ENCODE measurements around the gene LIN28B.
"Not testable (repeated sequence)": the region's sequence is repeated elsewhere in the genome, so short reads cannot be mapped to it uniquely, and the experiment has no call there.

LIN28B gene

DNA sequence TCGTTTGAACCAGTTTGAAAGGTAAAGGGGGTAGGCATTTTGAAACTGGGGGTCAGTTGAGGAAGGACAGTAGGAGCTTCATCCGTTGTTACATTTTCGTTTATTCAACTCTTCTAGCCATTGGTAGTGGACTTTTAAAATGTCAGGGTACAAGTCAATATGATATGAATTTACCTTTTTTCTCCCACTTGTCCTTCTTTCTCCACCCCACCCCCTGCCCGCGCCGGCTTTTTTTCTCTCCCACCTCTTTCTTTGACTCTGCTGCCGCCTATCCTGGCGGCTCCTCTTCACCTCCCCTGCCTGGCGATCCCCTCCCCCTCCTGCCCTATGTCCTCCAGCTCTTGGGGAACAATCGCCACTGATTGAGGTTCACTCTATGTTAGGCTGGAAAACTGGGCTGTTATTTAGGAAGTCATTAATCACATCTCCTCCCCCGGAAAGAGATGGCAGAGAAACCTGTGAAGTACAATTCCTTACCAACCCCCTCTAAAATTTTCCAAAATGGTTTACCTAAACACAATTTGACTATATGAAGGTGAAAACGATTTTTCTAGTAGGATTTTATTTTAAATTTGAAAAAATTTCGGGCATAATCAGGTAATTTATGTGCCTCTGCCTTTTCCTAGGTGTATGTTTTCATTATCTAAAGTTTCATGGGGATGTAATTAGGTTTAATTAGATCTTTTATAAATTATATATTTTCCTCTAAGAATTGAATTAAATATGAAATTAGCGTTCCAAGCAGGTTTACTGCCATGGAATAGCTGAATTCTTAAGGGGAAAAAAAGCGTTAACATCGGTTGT lies 778 bp upstream of the LIN28B start:
- no peak for DNase-seq (ENCODE audit: low read depth in 2 of 2, low spot score in 1 of 2)

DNA sequence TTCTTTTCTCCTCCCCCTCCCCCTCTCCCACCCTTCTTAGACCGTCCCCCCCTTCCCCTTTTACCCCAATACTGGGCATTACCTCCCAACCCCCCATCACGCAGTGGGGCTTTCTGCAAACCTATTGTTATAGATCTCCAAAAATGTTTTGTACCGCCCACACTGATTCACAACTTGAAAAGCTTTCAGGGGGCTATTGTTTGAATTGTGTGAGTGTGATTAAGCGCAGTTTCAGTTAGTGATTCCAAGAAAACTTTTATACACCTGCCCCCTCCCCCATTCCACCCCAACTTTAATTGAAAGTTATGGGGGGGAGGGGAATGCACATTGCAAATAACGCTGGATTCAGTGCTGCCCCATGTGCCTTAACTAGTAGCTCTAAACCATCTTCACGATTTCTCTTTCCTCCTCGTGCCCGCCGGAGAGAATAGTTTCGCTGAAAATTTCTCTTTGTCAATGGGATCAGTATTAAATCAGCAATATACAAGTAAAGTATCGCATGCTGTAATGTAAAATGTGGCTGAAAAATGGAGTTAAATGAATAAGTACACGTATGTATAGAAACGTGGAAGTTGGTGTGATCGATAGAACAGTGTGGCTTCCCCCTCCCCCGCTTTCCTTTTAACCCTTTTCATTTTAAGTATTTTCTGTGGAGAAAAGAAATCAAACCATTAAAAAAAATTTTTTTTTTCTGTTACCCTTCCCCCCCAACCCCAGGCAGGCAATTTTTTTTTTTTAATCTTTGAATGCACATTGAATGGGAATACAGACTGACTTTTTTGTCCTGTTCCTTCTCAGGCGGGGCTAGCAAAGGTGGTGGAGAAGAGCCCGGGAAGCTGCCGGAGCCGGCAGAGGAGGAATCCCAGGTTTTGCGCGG lies 632 bp downstream of the LIN28B start:
- DNase-seq (ENCODE audit: low read depth in 2 of 2, low spot score in 1 of 2), result no peak

DNA sequence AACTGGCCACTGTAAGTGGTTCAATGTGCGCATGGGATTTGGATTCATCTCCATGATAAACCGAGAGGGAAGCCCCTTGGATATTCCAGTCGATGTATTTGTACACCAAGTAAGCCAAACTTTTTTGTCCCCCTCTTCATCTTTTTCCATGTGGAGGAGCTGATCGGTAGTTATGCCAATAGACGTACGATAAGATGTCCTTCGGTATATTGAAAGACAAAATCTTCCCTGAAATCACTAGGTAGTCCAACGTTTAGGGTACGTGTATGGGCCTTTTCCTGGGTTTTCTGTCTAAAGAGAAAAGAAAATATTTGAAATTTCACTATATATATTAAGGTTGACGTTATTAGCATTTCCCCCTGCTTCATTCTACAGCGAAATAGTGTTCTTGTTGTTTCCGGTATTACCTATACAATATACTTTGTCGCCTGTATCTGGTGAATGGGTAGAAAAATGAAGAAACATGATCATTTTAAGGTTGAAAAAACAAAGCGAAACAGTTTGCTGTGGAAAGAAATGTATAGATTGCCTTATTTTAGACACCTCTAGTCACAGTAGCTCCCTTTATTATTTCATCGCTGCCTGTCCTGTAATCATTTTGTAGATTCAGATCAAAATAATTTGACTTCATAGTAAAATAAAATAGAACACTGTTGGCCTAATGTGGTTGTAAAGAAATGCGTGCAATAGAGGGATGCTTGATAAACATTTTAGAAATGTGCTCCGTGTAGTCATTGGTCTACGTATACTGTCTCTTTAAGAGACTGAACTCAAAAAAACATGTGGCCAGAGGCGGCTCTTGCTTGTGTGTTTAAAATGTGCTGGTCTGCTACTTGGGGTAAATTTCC lies 1.5 kb downstream of the LIN28B start:
- DNase-seq (ENCODE audit: low read depth in 2 of 2, low spot score in 1 of 2), result no peak

DNA sequence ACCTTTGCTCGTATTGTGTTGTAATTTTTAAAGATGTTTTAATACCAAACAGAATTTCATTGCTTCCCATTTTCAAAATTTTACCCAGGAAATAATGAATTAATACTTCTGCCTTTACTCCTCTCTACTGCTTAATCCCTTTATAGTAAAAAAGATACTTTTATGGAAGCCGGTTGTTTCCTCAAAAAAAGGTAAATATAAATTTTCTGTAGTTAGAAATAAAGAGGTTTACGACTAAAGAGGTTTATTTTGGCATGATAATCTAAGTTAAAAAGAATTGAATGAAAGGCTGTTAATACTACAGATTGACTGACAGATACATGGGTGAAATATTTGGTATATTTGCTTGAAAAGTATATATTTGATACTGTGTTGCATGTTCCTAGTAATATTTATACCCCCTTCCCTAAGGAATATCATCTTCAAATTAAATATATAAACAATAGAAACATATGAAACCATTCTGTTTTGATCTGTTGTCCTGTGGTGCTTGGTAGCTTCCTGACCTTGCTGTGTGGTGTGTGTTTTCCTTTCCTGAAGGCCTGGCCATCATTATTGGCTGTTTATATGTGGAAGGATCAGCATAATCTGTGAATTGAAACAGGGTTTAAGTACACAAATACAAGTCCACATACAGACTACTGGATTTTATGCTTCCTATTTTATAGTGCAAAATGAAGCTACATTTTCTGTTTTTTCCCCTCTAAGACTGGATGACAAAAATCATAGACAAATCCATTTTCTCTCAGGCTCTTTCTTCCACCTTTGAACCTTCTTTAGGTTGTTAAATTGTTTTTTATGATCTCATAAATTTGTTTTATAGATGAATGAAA lies 2.3 kb downstream of the LIN28B start:
- DNase-seq (ENCODE audit: low read depth in 2 of 2, low spot score in 1 of 2), result no peak

DNA sequence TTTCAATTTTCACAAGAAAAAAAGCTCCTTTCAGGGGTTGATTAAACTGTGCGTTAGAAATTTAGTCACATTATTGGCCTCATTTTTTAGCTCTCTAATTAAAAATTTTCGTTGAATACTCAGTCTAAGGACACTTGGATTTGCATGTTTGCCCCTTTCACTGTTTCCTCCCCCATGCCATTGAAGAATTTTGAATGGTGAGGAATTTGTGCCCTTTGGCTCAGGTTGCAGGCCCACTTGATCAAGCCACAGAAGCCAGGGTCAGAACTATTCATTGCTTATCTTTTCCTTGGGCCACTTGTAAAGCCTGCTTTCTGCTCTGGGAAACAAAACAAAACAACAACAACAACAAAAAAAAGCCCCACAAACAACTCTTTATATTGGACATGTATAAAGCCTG lies 12.2 kb downstream of the LIN28B start:
- no peak for DNase-seq (ENCODE audit: low read depth in 2 of 2, low spot score in 1 of 2)

DNA sequence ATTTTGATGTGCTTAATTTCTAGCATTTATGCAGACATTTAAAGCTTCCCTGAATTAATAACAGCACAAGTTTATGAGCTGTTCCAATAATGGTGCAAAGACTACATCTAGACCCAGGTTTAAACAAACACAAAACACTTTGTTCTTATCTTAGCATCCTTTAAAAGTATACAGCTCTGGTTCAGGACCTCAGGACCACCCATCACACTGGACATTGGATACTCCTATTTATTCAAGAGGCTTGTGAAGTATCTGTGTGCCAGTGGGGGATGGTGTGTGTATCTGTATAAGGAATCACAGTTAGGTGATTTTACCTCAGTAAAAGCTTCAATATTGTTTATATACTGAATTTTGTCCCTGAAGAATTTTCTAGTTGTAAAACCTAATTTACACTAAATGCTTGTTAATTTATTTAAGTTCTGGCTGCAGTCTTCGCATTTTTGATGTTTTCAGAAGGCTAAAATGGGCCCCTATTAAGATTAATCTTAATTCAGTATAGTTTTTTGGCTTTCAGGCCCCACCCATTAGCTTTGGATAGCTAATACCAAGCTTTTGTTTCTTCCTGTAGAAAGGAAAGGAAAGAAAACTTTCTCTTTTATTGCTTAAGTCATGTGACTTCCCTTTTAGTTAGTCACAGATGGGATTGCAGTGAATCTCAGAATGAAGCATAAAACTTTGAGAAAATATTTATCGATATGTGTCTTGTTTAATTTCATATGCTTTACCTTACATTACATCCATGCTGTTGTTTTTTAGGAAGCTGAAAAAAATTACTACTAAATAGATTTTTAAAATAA lies 13.1 kb downstream of the LIN28B start:
- no peak for DNase-seq (ENCODE audit: low read depth in 2 of 2, low spot score in 1 of 2)

DNA sequence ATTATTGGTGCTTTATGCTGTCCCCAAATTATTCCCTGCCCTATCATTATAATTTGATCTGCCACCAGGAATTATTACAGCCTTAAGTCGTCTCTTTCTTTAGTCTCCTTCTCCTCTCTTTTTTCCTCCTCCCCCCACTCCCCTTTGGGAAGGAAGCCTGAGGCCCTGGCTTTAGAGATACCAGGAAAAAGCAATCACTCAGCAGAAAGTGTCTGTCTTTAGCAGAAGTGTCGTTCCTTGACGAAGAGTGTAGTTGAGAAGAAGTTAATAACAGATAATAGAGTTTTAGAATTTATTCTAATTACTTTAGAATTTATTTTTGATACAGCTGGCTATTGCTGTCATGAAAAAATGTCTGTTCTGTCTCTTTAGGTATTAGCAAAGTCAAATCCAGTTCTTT lies 16.5 kb downstream of the LIN28B start:
- no peak for DNase-seq (ENCODE audit: low read depth in 2 of 2, low spot score in 1 of 2)

DNA sequence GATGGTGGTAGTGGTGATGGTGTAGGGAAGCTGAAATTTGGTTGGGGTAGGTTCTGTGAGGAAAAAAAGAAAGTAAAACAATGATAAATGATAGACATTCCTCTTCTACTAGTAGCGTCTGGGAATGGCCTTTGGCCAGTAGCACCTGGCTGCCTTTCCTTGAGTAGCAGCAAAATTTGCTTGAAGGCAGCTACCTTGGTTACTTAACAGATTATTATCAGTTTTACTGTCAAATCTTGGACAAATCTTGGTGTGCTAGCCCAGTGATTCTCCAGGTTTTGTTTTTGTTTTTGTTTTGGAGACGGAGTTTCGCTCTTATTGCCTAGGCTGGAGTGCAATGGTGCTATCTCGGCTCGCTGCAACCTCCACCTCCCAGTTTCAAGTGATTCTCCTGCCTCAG lies 26.4 kb downstream of the LIN28B start:
- DNase-seq (ENCODE audit: low read depth in 2 of 2, low spot score in 1 of 2), result no peak

DNA sequence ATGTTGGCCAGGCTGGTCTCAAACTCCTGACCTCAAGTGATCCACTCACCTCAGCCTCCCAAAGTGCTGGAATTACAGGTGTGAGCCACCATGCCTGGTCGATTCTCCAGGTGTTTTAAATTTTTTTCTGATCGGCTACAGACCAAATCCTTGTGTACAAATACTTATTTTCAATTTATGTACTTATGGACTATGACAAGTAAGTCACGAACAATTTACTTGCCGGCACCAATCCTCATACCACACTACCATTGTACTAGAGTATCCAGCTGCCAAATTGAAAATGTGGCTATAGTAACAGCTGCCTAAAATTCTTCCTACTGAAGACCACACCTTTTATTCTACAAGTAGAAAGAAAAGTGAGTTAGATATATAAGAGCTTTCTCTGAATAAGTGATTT lies 26.9 kb downstream of the LIN28B start:
- no peak for DNase-seq (ENCODE audit: low read depth in 2 of 2, low spot score in 1 of 2)

DNA sequence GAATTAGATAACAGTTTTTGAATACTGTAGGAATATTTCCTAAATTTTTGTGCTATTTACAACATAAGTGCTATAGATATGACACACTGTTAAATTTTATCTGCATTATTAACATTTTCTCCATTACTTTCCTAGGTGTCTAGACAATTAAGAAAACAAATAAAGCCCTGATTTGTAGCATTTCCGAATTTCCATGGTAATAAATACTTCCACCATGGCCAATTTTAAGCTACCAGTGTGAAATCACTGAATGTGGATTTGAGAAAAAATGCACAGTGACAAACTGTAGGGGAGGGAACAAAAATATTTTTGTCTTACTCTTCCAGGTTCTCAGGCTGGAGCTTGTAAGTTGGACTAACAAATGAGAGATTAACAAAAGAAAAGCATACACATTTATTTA lies 27.9 kb downstream of the LIN28B start:
- no peak for DNase-seq (ENCODE audit: low read depth in 2 of 2, low spot score in 1 of 2)

DNA sequence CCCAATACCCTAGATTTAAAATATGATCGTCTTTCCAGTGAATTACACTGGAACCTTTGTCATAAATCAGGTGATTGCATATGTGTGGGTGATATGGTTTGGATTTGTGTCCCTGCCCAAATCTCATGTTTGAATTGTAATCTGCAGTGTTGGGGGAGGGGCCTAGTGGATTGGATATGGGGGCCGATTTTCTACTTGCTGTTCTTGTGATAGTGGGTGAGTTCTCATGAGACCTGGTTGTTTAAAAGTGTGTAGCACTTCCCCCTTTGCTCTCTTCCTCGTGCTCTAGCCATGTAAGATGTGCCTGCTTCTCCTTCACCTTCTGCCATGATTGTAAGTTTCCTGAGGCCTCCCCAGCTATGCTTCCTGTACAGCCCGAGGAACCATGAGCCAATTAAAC lies 29.0 kb downstream of the LIN28B start:
- DNase-seq (ENCODE audit: low read depth in 2 of 2, low spot score in 1 of 2), result not testable (repeated sequence)

DNA sequence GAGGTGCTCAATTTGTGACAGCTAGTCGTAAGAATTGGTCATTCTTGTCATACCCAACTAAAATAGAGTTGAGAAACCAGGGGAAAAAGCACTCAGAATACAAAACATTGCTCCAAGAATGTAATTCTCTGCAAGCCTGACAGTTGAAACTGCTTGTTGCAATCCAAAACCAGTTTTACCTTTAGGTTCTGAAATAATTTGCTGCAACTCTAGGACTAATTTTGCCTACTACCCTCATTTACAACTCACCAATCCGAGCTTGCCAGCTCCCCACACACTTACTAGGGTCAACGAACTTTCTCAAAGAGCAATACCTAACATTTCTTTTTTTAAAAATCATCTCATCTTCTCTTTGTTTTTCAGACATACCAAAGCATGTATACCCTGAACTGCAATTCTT lies 29.7 kb downstream of the LIN28B start:
- DNase-seq (ENCODE audit: low read depth in 2 of 2, low spot score in 1 of 2), result no peak

DNA sequence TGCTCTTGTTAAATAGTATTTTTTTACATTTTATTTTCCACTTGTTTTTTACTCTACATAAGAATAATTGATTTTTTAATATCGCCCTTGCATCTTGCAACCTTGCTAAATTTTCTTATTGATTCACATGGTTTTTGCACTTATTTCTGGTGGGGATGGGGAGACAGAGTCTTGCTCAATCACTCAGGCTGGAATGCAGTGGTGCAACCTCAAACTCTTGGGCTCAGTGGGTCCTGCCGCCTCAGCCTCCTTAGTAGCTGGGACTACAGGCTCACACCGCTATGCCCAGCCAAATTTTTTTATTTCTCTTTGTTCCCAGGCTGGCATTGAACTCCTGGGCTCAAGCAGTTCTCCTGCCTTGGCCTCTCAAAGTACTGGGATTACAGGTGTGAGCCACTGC lies 30.3 kb downstream of the LIN28B start:
- no peak for DNase-seq (ENCODE audit: low read depth in 2 of 2, low spot score in 1 of 2)

DNA sequence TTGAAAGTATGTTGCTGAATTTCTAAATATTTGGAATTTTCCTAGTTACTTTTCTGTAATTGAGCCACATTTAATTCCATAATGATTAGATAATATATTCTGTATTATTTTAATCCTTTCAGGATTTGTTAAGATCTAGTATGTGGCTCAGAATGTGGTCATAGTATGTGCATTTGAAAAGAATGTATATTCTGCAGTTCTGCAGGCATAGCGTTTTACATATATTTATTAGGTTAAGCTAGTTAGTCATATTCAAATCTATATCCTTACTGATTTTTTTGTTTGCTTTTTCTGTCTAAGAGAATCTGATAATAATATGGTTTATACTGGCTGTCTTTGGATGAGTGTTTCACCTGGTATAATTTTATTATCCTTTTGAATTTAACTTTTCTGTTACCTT lies 33.2 kb downstream of the LIN28B start:
- no peak for DNase-seq (ENCODE audit: low read depth in 2 of 2, low spot score in 1 of 2)

DNA sequence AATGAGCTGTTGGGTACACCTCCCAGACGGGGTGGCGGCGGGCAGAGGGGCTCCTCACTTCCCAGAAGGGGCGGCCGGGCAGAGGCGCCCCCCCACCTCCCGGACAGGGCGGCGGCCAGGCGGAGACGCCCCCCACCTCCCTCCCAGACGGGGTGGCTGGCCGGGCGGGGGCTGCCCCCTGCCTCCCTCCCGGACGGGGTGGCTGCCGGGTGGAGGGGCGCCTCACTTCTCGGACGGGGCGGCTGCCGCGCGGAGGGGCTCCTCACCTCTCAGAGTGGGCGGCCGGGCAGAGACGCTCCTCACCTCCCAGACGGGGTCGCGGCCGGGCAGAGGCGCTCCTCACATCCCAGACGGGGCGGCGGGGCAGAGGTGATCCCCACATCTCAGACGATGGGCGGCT lies 34.2 kb downstream of the LIN28B start:
- DNase-seq (ENCODE audit: low read depth in 2 of 2, low spot score in 1 of 2), result not testable (repeated sequence)

DNA sequence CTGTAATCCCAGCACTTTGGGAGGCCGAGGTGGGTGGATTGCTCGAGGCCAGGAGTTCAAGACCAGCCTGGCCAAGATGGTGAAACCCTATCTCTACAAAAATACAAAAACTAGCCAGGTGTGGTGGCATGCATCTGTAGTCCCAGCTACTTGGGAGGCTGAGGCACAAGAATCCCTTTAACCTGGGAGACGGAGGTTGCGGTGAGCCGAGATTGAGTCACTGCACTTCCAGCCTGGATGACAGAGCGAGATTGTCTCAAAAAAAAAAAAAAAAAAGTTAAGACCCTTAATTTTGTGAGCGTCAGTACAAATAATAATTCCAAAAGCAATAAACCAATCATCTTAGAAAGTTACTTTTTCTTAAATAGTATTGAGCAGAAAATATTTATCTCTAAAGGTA lies 36.7 kb downstream of the LIN28B start:
- DNase-seq (ENCODE audit: low read depth in 2 of 2, low spot score in 1 of 2), result not testable (repeated sequence)

DNA sequence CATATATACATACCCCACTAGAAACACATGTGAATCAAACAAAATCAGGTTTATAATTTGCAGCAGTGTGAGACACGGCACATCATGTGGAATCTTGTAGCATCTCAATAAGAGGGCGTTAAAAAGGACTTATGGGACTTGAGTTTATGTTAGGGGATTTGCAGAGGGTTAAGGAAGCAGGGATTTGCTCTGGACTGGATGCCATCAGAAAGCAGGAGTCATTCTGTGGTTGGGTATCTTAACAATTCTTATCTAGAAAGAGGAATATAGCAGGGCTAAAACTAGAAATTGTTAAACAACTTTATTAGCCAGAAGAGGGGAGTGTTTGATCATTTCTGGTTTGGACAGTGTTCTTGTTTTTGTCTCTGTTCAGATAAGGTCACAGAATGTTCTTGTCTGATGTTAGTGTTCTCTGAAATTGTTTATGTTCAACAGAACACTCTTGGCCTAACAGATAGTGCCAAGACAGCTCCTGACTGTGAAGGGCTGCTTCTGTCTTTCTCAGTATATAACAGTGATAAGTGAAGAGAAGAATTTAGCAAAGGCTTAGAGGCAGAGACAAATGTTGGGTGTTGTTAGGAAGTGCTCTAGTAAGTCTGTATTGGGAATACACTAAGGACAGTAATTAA lies 39.2 kb downstream of the LIN28B start:
- no peak for DNase-seq (ENCODE audit: low read depth in 2 of 2, low spot score in 1 of 2)

DNA sequence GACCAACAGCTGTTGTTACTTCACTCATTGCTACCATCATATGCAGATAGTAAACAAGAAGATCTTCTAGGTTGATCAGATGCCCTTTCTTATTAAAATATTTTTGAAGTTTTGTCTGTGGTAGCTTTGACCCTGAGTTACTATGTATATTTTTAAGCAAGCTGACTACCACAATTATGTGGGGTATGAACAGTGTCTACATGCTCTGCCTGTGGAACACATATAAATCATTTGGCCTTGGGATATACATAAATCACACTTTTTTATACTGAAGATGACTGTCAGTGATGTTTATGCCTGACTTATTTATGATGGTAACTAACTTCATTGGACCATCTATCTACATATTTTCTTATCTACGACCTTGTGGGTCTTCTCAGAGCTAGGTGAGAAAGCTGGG lies 44.2 kb downstream of the LIN28B start:
- no peak for DNase-seq (ENCODE audit: low read depth in 2 of 2, low spot score in 1 of 2)

DNA sequence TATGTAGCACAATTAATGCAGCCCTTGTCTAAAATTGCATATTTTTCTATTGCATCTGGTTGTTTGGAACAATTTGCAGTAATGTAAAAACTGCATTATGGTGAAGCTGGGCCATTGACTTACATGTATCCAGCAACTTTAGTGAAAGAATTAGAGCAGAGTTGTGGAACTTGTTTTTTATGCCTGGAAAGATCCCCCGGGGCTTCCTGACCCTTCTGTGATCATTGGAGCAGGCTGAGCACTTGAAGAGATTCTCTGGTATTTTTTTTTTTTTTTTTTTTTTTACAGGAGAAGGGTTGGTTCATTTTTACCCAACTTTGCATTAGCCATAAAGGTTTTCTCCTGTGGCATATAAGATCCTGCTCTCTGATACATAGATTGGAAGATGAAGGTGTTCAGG lies 45.0 kb downstream of the LIN28B start:
- DNase-seq (ENCODE audit: low read depth in 2 of 2, low spot score in 1 of 2), result no peak
